Measurements from ENCODE around the gene KIAA1958. TPM values are rescaled to one million over a fixed set of nuclear protein-coding genes. Genes with fewer than 3 reads are reported as not detected.

The KIAA1958 gene
- total RNA-seq, 1 experiment from 2014 or later: 28.6 TPM

DNA sequence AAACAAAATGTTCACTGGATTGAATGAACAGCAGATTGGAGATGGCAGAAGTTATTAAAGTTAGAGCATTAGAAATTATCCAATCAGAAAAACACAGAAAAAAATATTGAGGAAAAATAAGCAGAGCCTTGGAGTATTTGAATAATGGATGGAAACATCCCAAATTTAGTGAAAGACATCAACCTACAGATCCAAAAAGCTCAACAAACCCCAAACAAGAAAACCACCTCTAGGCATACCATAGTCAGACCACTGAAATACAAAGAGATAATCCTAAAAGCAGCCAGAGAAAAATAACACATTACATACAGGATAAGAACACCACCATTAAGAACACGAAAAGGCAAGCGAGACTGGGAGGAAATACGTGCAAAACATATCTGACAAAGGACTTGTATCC lies 226.1 kb downstream of the KIAA1958 start:
- no peak for TF ChIP-seq EZH2 (IDR thresholded peaks at IDR 0.05; ENCODE audit: borderline replicate concordance, low read depth, low read length, poor library complexity, severe bottlenecking)
- TF ChIP-seq, protein P1, sequence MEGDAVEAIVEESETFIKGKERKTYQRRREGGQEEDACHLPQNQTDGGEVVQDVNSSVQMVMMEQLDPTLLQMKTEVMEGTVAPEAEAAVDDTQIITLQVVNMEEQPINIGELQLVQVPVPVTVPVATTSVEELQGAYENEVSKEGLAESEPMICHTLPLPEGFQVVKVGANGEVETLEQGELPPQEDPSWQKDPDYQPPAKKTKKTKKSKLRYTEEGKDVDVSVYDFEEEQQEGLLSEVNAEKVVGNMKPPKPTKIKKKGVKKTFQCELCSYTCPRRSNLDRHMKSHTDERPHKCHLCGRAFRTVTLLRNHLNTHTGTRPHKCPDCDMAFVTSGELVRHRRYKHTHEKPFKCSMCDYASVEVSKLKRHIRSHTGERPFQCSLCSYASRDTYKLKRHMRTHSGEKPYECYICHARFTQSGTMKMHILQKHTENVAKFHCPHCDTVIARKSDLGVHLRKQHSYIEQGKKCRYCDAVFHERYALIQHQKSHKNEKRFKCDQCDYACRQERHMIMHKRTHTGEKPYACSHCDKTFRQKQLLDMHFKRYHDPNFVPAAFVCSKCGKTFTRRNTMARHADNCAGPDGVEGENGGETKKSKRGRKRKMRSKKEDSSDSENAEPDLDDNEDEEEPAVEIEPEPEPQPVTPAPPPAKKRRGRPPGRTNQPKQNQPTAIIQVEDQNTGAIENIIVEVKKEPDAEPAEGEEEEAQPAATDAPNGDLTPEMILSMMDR (conservative IDR thresholded peaks at IDR 0.05; ENCODE audit: low read depth, low read length): no peak
- intact Hi-C loops (cut with micrococcal nuclease; ENCODE audit: unreplicated experiment): loop anchor here (10.0 kb wide), 1 partner anchor 338 kb away; no protein-coding TSS in a partner anchor
- POLR2A ChIA-PET (ENCODE audit: low non-redundant PET): no interaction called here
- CTCF ChIA-PET: no interaction called here
- Histone ChIP-seq H3K9me3 (ENCODE audit: low read depth, low read length, poor library complexity, severe bottlenecking) (peaks cover 5% of the 10 kb centered on the region), H3K4me1 (ENCODE audit: insufficient read depth, low read length, poor library complexity, severe bottlenecking) (peaks cover 3% of the 10 kb centered on the region), H3K36me3 (ENCODE audit: insufficient read depth, low read length, poor library complexity, severe bottlenecking) (no peaks in the 10 kb centered on the region), H3K27me3 (replicated peaks; ENCODE audit: insufficient read depth, low read depth, low read length, poor library complexity) (no peaks in the 10 kb centered on the region), H3K27ac (ENCODE audit: low read depth, low read length, poor library complexity, severe bottlenecking) (no peak overlapping the region), H3K4me3 (ENCODE audit: low read depth, low read length, poor library complexity, severe bottlenecking) (no peak overlapping the region)
- DNase-seq (ENCODE audit: low spot score): no peak
- BruUV-seq (replicated peaks): no TSS peak

DNA sequence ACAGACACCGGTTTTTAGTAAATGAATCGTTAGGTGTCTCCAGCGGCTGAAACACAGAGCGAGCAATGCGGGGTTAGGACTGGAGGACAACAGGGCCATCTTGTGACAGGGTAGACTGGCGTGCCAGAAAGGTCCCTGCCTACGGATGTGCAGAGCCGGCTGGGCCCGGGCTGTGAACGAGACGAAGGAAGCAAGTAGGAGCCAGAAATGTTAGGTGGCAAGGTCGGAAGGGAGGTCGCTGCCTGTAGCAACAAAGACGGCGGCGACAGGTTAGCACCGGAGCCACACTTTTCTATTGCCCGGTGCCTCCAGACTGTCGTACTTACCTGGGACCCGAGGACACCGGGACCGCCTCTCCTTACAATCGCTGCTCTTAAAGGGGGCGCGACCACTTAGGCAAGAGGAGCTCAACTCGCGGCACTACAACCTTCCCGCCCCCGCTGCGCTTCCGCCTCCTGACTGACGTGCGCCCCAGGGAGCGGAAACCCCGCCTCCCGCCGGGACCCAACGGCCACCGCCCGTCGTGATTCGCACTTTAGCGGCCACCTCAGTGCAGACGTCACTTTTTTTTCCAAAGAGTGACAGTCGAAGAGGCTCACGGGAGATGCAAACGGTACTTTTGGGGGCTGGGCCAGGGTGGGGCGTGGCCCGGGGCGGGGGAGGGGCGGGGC lies 231.2 kb downstream of the KIAA1958 start, which contains the start of gene INIP:
INIP (minus strand) TSS at position 457 of the 671 bp plus-strand sequence. CDS start 1,632 bp downstream, outside the sequence.
- DNase-seq (ENCODE audit: low spot score): peak; percentile 99
- BruUV-seq (replicated peaks): TSS peak; percentile 84
- H3K4me1 ChIP-seq (ENCODE audit: insufficient read depth, low read length, poor library complexity, severe bottlenecking): peaks cover 14% of the 10 kb centered on the region
- H3K27ac ChIP-seq (ENCODE audit: low read depth, low read length, poor library complexity, severe bottlenecking): peak within 1 kb of the TSS; percentile 86
- no peak for TF ChIP-seq EZH2 (IDR thresholded peaks at IDR 0.05; ENCODE audit: borderline replicate concordance, low read depth, low read length, poor library complexity, severe bottlenecking)
- TF ChIP-seq, protein P1 (conservative IDR thresholded peaks at IDR 0.05; ENCODE audit: low read depth, low read length): no peak
- ChIA-PET POLR2A (ENCODE audit: low non-redundant PET) (no interaction called here), CTCF (interaction anchor here (1.3 to 1.4 kb wide), 2 partner anchors 10 to 338 kb away, joined by 4 to 6 read pairs; partner anchors contain the start of gene HSDL2)
- intact Hi-C loops (cut with micrococcal nuclease; ENCODE audit: unreplicated experiment): loop anchor here (10.0 kb wide), 1 partner anchor 343 kb away; no protein-coding TSS in a partner anchor
- H3K9me3 ChIP-seq (ENCODE audit: low read depth, low read length, poor library complexity, severe bottlenecking): peaks cover 4% of the 10 kb centered on the region
- no peaks in the 10 kb centered on the region for H3K36me3 ChIP-seq (ENCODE audit: insufficient read depth, low read length, poor library complexity, severe bottlenecking)
- H3K27me3 ChIP-seq (replicated peaks; ENCODE audit: insufficient read depth, low read depth, low read length, poor library complexity): no peaks in the 10 kb centered on the region
- peak within 1 kb of the TSS; percentile 85 for H3K4me3 ChIP-seq (ENCODE audit: low read depth, low read length, poor library complexity, severe bottlenecking)

Other genes starting within 250 kb of the KIAA1958 start
- gene PTBP3, start 153.2 kb upstream of the KIAA1958 start, total RNA-seq (2021): 53.1 and 57.1 TPM in 2 replicates
- 28.2 and 31.2 TPM in 2 replicates for gene HSDL2, start 106.7 kb upstream of the KIAA1958 start, total RNA-seq (2021)
- 26.6 and 28.9 TPM in 2 replicates for gene INIP, start 231.3 kb downstream of the KIAA1958 start, total RNA-seq (2021)